Left lung (tissue), 10 donors: ENCODE data around the gene CORT. TPM values are rescaled to one million over a fixed set of nuclear protein-coding genes. Genes with fewer than 3 reads are reported as not detected.
A peak's percentile ranks its signal among the peaks of the same experiment; 100 is the strongest.

Source experiments
- ATAC-seq: fragments of 200-7000 bp; cut with Tn5 transposase; one replicate; pipeline ENCODE4 v1.9.1; 2020; ENCODE audit warnings: moderate library complexity
- DNase-seq, 4 donors: peaks; one replicate each; pipeline ENCODE4 v3.0.0-alpha.2; 2013 to 2020
- H3K27ac ChIP-seq, 2 donors: fragments of 200-600 bp; sonication (generic) in 1 of 2; one replicate each; pipeline versions ENCODE4 v1.5.0 to v1.8.0; 2020 to 2021
- H3K27me3 ChIP-seq, 2 donors: fragments of 200-600 bp; sonication (generic) in 1 of 2; one replicate each; pipeline versions ENCODE4 v1.5.0 to v1.8.0; 2020 to 2021
- H3K36me3 ChIP-seq, 2 donors: fragments of 200-600 bp; sonication (generic) in 1 of 2; one replicate each; pipeline versions ENCODE4 v1.5.0 to v1.8.0; 2020 to 2021
- H3K4me1 ChIP-seq, 2 donors: fragments of 200-600 bp; one replicate each; pipeline ENCODE4 v1.8.0; 2021
- H3K4me3 ChIP-seq, 2 donors: fragments of 200-600 bp; sonication (generic) in 1 of 2; one replicate each; pipeline versions ENCODE4 v1.5.0 to v1.8.0; 2020 to 2021; ENCODE audit warnings: mild to moderate bottlenecking in 1 of 2
- H3K9me3 ChIP-seq, 2 donors: fragments of 200-600 bp; sonication (generic) in 1 of 2; one replicate each; pipeline versions ENCODE4 v1.5.0 to v1.8.0; 2020 to 2021
- CTCF ChIP-seq, 2 donors: fragments of 200-600 bp; sonication (generic) in 1 of 2; IDR thresholded peaks; one replicate each; pipeline versions ENCODE4 v1.5.0 to v1.8.0; 2021; ENCODE audit warnings: antibody characterized with exemption in 2 of 2
- intact Hi-C, 2 donors: fragments of 100-400 bp; cut with DNase I; formaldehyde crosslinking; loops; one replicate each; pipeline versions ENCODE4 v1.11.2 to v1.14.2; 2022
- polyA plus RNA-seq, 6 donors: library from polyadenylated mRNA; unstranded; fragments of 120-200 nt; gene quantifications; one replicate each; pipeline ENCODE4 v1.2.1, GENCODE V29; 2013; ENCODE audit not compliant: insufficient read length in 6 of 6
- total RNA-seq, 2 donors: library from RNA; stranded (reverse); fragmentation: NEBNext Ultra II Directional; extraction: Animal tissue kit (Norgen Biotek cat#: 25700); gene quantifications; one replicate each; pipeline ENCODE4 v1.2.1, GENCODE V29; 2021
- donor health status: DM: no; HTN: yes; CAD: no.
- donor health status: DM: no; HTN: no; CAD: no.

CORT gene
- total and polyA plus RNA-seq, 8 donors = 0.37 to 1.9 (median 1.6) TPM

- no peaks in the 10 kb centered on the region for H3K9me3 ChIP-seq
- peaks cover 0 to 3% of the 10 kb centered on the region in 2 donors for H3K36me3 ChIP-seq
- intact Hi-C loops = no loop called here
- DNase-seq (no peak), ATAC-seq (no peak)
- peaks cover 0 to 9% of the 10 kb centered on the region in 2 donors for H3K27me3 ChIP-seq
- TF ChIP-seq CTCF (IDR thresholded peaks at IDR 0.05) = no peak
- H3K4me1 ChIP-seq = peaks cover 0 to 5% of the 10 kb centered on the region in 2 donors
- no peak overlapping the region for H3K27ac ChIP-seq
- no peak overlapping the region for H3K4me3 ChIP-seq
Measured at GRCh38 chr1:10446790-10447422, 2.9 kb upstream of the CORT start.

GRCh38 chr1:10450156-10450814 lies 454 bp downstream of the CORT start:
- peaks cover 0 to 6% of the 10 kb centered on the region in 2 donors for H3K4me1 ChIP-seq
- no peak overlapping the region for H3K27ac ChIP-seq
- no peaks in the 10 kb centered on the region for H3K36me3 ChIP-seq
- H3K9me3 ChIP-seq = peaks cover 0 to 2% of the 10 kb centered on the region in 2 donors
- H3K27me3 ChIP-seq = peaks cover 0 to 9% of the 10 kb centered on the region in 2 donors
- ATAC-seq = no peak
- no peak overlapping the region for H3K4me3 ChIP-seq
- no peak for TF ChIP-seq CTCF (IDR thresholded peaks at IDR 0.05)
- DNase-seq = no peak
- intact Hi-C loops = no loop called here

GRCh38 chr1:10450836-10451235 lies 1.0 kb downstream of the CORT start:
- Histone ChIP-seq H3K9me3 (peaks cover 0 to 2% of the 10 kb centered on the region in 2 donors), H3K27me3 (peaks cover 0 to 9% of the 10 kb centered on the region in 2 donors), H3K27ac (no peak overlapping the region), H3K36me3 (no peaks in the 10 kb centered on the region), H3K4me3 (no peak overlapping the region), H3K4me1 (peaks cover 0 to 6% of the 10 kb centered on the region in 2 donors)
- intact Hi-C loops = no loop called here
- DNase-seq (no peak), ATAC-seq (no peak)
- TF ChIP-seq CTCF (IDR thresholded peaks at IDR 0.05) = no peak

- no peak overlapping the region for H3K27ac ChIP-seq
- no peak overlapping the region for H3K4me3 ChIP-seq
- H3K36me3 ChIP-seq = no peaks in the 10 kb centered on the region
- intact Hi-C loops = no loop called here
- DNase-seq (peak in 1 of 4 donors; percentile 13), ATAC-seq (no peak)
- peaks cover 0 to 2% of the 10 kb centered on the region in 2 donors for H3K9me3 ChIP-seq
- H3K27me3 ChIP-seq = peaks cover 0 to 9% of the 10 kb centered on the region in 2 donors
- TF ChIP-seq CTCF (IDR thresholded peaks at IDR 0.05) = no peak
- peaks cover 0 to 6% of the 10 kb centered on the region in 2 donors for H3K4me1 ChIP-seq
Measured at GRCh38 chr1:10451287-10451686, 1.5 kb downstream of the CORT start.

GRCh38 chr1:10456048-10456447 lies 6.2 kb downstream of the CORT start:
- Histone ChIP-seq H3K27ac (no peak overlapping the region), H3K4me3 (no peak overlapping the region), H3K4me1 (peaks cover 0 to 17% of the 10 kb centered on the region in 2 donors), H3K27me3 (peaks cover 0 to 6% of the 10 kb centered on the region in 2 donors), H3K36me3 (peaks cover 0 to 8% of the 10 kb centered on the region in 2 donors), H3K9me3 (peaks cover 0 to 2% of the 10 kb centered on the region in 2 donors)
- DNase-seq (no peak), ATAC-seq (no peak)
- no peak for TF ChIP-seq CTCF (IDR thresholded peaks at IDR 0.05)
- intact Hi-C loops = no loop called here
